Body of pancreas (tissue), 4 donors: ENCODE data around the gene TMEM244.

Experiments used
- POLR2A ChIP-seq, 3 donors: fragments of 450-650 bp; IDR thresholded peaks; one replicate each; pipeline ENCODE4 v1.6.1; 2016; ENCODE audit warnings: antibody characterized with exemption in 3 of 3, mild to moderate bottlenecking in 2 of 3
- TF ChIP-seq, protein P1 (sequence below), 7 experiments: fragments of 450-650 bp in 4 of 7; fragments of 200-600 bp in 3 of 7; sonication (generic) in 3 of 7; IDR thresholded peaks; one replicate each; pipeline ENCODE4 v1.5.1; 2016 to 2019; ENCODE audit warnings: antibody characterized with exemption in 7 of 7

DNA sequence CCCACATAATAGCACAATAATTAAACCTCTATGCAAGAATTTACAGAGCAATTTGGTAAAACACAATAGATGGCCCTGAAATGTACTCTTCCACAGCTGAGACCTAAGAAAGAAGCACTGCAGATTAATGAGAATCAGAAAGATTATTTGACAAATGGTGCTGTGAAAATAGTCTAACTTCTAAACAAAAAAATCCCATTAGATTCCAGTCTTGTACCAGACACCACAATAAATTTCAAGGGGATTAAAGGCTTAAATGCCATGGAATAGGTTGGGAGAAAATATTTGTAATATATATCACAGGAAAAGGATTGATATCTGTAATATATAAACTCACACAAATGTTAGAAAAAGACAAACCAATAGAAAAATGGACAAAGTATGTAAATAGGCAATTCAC lies 14.4 kb downstream of the TMEM244 start:
- no peak for TF ChIP-seq POLR2A (IDR thresholded peaks at IDR 0.05)
- TF ChIP-seq, protein P1, sequence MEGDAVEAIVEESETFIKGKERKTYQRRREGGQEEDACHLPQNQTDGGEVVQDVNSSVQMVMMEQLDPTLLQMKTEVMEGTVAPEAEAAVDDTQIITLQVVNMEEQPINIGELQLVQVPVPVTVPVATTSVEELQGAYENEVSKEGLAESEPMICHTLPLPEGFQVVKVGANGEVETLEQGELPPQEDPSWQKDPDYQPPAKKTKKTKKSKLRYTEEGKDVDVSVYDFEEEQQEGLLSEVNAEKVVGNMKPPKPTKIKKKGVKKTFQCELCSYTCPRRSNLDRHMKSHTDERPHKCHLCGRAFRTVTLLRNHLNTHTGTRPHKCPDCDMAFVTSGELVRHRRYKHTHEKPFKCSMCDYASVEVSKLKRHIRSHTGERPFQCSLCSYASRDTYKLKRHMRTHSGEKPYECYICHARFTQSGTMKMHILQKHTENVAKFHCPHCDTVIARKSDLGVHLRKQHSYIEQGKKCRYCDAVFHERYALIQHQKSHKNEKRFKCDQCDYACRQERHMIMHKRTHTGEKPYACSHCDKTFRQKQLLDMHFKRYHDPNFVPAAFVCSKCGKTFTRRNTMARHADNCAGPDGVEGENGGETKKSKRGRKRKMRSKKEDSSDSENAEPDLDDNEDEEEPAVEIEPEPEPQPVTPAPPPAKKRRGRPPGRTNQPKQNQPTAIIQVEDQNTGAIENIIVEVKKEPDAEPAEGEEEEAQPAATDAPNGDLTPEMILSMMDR (IDR thresholded peaks at IDR 0.05) = no peak
